Thyroid gland (tissue), 4 donors: ENCODE measurements around the gene PIP5KL1.

ENCODE experiments used
- POLR2A ChIP-seq, 2 donors: fragments of 450-650 bp; IDR thresholded peaks; one replicate each; pipeline ENCODE4 v1.6.1; 2017; ENCODE audit warnings: antibody characterized with exemption in 2 of 2, mild to moderate bottlenecking in 2 of 2, moderate library complexity in 1 of 2
- TF ChIP-seq, protein P1 (sequence below), 6 experiments: fragments of 200-600 bp in 3 of 6; fragments of 450-650 bp in 3 of 6; sonication (generic) in 3 of 6; IDR thresholded peaks; one replicate each; pipeline ENCODE4 v1.5.1; 2016 to 2019; ENCODE audit warnings: antibody characterized with exemption in 6 of 6, mild to moderate bottlenecking in 2 of 6, inconsistent platforms in 1 of 6, moderate library complexity in 1 of 6

DNA sequence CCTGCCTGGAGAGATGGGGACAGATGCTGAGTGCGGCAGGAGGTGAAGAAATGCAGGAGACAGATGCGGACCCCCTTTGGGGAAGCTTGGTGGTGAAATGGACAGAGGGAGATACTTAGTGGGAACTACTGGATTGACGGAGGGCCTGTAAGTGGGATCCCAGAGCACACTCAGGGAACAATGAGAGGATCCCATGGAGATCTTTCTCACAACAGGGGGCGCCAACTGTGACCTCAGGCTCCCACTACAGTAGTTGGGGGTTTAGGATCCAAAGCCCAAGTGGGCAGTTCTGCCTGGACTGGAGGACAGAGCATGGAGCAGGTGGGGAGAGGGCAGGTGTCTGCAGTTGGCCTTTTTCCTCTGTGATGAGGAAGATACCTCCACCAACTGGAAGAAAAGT, 3.7 kb upstream of the PIP5KL1 start:
- TF ChIP-seq, protein P1, sequence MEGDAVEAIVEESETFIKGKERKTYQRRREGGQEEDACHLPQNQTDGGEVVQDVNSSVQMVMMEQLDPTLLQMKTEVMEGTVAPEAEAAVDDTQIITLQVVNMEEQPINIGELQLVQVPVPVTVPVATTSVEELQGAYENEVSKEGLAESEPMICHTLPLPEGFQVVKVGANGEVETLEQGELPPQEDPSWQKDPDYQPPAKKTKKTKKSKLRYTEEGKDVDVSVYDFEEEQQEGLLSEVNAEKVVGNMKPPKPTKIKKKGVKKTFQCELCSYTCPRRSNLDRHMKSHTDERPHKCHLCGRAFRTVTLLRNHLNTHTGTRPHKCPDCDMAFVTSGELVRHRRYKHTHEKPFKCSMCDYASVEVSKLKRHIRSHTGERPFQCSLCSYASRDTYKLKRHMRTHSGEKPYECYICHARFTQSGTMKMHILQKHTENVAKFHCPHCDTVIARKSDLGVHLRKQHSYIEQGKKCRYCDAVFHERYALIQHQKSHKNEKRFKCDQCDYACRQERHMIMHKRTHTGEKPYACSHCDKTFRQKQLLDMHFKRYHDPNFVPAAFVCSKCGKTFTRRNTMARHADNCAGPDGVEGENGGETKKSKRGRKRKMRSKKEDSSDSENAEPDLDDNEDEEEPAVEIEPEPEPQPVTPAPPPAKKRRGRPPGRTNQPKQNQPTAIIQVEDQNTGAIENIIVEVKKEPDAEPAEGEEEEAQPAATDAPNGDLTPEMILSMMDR (IDR thresholded peaks at IDR 0.05), result no peak
- no peak for TF ChIP-seq POLR2A (IDR thresholded peaks at IDR 0.05)
